GM21825 (cell line): ENCODE results near the gene SPATA22.
"Not testable (repeated sequence)": the region's sequence is repeated elsewhere in the genome, so short reads cannot be mapped to it uniquely, and the experiment has no call there.

Source experiments
- ATAC-seq: cut with Tn5 transposase; IDR thresholded peaks from one replicate; pipeline ENCODE4 v1.9.1; 2021; ENCODE audit warnings: mild to moderate bottlenecking, moderate library complexity; ENCODE audit not compliant: unreplicated experiment

The SPATA22 gene

GRCh38 chr17:3475251-3475685 lies 3.6 kb upstream of the SPATA22 start:
- ATAC-seq = no peak

DNA sequence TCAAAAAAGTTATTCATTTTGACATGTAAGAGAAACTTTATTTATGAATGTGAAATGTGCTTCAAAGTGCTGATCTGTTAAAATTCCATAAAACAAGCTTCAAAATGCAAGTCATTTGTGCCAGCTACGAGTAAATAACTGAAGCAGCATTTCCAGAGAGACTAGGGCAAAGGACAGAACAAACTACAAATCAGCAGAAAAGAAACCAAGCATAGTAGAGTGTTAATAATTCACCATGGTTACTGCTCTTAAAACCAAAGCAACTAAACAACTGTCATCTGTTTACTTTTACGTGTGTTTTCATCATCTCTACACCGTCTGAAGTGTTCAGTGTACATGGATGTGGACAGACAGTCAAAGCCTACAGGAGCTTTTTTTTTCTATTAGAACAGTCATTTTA lies 2.6 kb upstream of the SPATA22 start:
- no peak for ATAC-seq

DNA sequence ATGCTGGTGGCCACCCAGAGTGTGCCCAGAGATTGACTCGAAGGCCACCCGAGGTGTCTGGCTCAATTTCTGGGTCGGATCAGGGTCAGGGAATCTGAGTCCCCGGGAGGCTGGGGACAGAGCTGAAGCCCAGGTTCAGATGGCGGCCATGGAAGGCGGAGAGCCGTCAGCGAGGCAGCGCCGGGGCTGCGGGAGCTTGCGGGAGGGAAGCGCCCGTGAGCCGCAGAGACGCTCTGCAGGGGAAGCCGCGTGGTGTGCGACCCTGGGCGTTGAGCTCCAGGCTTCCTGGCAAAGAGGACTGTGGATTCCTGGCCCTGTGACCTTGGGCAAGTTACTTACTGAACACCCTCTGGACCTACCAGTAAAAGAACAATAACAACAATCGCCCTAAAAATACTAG lies 518 bp upstream of the SPATA22 start:
- no peak for ATAC-seq

DNA sequence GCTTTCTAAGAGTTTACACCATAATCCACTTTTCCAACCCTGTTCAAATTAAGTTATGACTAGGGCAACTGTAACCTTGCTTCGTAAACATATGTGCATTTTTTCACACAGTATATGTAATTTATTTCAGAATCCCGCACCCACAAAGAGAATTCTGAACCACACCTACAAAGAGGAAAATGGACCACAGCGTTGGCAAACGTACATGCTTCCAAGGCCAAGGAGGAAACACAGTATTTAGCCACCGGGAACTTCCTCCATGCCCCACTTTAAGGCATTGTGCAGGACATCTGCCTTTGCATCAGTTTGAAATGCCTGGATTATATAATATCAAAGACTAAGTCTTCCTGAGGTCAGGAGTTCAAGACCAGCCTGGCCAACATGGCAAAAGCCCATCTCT lies 2.1 kb downstream of the SPATA22 start:
- ATAC-seq = no peak

DNA sequence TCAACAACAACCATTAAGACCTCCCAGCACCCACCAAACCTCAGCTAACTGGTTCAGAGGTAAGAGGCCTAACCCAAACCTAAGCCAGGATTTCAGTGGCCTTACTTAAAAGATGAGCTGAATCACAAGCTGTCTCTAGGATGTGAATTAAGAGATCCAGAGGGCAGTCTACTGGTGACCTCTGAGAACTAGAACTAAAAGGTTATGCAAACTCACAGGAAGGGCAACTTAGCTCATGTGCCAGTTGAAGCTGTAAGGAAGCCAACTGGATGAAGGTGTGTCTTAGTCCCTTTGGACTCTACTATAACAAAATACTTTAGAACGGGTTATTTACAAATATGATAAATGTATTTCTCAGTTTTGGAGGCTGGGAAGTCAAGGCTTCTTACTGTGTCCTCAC lies 5.3 kb downstream of the SPATA22 start:
- not testable (repeated sequence) for ATAC-seq

GRCh38 chr17:3448059-3448665 lies 23.5 kb downstream of the SPATA22 start:
- no peak for ATAC-seq

- no peak for ATAC-seq
These were observed 24.0 kb downstream of the SPATA22 start for GRCh38 chr17:3447625-3448024.

- ATAC-seq = no peak
These were observed 31.2 kb downstream of the SPATA22 start for GRCh38 chr17:3440451-3440850.

GRCh38 chr17:3438368-3438767 lies 33.3 kb downstream of the SPATA22 start:
- no peak for ATAC-seq

- ATAC-seq = no peak
These were observed 37.9 kb downstream of the SPATA22 start, which contains the start of gene OR1E2 for GRCh38 chr17:3433741-3434140. TSS of gene OR1E2 (minus strand) at chr17:3433841. CDS start at chr17:3433841, 0 bp downstream.

DNA sequence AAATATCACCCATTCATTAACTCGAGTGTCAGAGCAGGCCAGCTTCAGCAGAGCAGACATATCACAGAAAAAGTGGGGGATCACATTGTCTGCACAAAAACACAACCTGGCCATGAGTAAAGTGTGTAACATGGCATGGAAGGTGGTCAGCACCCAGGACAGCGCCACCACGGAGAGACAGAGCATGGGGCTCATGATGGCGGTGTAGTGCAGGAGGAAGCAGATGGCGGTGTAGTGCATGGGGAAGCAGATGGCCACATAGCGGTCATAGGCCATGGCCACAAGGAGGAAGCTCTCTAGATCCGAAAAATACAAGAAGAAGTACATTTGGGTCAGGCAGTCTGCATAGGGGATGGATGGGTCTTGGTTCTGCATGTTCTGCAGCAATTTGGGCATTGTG lies 38.4 kb downstream of the SPATA22 start:
- not testable (repeated sequence) for ATAC-seq

GRCh38 chr17:3418222-3418621 lies 53.4 kb downstream of the SPATA22 start:
- ATAC-seq = no peak

DNA sequence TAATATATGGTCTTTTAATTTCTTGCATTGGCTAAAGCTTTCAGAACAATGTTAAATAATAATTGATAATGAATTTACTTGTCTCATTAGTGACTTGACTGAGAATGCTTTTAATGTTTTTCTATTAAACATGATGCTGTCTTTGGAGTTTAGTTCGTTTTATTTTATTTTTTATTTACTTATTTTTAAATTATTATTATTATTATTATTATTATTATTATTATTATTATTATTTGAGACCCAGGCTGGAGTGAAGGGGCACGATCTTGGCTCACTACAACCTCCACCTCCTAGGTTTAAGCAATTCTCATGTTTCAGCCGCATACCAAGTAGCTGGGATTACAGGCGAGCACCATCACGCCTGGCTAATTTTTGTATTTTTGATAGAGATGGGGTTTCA lies 56.0 kb downstream of the SPATA22 start:
- no peak for ATAC-seq

DNA sequence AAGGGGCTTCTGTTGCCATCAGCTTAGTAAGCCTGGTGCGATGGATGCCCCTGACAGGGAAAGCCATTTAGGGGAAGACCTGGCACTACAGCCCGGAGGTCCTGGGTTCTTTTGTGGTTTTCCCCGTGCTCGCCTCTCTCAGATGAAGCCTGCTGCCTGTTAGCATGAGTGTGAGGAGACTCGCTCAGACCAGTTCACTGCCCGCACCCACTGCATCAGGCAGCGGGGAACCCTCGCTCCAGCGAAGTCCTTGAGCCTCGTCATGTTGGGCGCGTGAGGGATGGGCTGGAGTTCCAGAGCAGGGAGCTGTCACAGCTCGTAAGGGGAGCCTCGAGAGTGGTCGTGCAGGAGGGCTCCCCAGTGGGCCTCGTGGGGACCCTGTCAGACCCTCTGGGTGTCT lies 59.4 kb downstream of the SPATA22 start:
- ATAC-seq = not testable (repeated sequence)

DNA sequence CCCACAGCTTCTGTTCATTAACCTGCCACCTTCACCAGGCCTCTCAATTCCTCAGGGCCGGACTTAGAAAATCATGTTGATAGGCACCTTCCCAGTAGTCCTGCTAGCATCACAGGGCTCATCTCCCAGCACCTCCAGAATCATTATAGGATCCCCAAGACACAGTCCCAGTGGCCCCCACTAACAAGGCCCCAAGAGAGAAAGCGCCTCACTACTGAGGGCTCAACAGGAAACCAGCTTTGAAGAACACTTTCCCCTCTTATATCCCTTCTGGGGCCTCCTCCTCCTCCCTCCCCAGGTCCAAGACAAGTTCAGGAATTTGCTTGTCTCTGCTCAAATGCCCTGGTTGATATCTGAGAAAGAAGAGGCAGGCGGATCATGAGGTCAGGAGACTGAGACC lies 60.5 kb downstream of the SPATA22 start, which contains the start of gene OR3A3:
TSS of gene OR3A3 (plus strand) at position 301 of the 400 bp plus-strand sequence.
- no peak for ATAC-seq

GRCh38 chr17:3403856-3404255 lies 67.8 kb downstream of the SPATA22 start:
- ATAC-seq = not testable (repeated sequence)

DNA sequence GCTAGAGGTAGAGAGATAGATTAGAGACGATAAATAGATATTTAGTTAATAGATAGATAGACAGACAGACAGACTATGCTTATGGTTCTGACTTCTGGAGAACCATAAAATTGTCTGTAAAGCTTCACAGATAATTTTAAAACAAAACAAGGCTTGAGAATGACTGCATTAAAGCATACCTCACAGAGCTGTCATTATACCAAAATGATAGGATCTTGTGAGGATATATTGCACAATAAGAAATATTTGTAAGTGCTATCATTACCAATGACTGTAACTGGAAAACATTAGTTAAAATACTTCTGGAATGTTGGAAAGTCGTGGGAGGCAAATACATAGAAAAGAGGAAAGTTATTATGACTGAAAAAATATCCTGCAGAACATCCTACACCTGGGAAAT lies 69.8 kb downstream of the SPATA22 start:
- no peak for ATAC-seq

GRCh38 chr17:3400055-3400454 lies 71.6 kb downstream of the SPATA22 start:
- no peak for ATAC-seq

DNA sequence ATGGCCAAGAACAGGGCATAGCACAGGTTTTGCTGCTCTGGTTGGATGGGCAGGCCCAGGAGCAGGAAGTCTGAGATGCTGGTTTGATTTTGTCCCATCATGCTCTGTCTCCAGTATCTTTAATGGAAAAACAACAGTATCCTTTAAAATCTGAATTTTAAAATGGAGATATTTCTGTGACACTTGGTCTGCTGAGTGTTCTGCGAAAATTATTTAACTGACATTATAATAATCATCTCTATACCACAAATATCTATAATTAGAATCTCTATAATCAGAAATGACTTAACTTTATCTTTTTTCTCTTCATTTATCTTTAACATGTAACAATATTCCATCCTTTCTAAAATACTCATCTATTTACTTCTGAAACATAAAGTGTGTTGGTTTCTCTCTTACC lies 73.3 kb downstream of the SPATA22 start, which contains the start of gene OR1E1:
TSS of gene OR1E1 (minus strand) at position 101 of the 400 bp plus-strand sequence. CDS start at position 101, 0 bp downstream.
- ATAC-seq = no peak

GRCh38 chr17:3397801-3398200 lies 73.8 kb downstream of the SPATA22 start:
- ATAC-seq = not testable (repeated sequence)
